A549 (cell line): Measurements from ENCODE around the gene D2HGDH. TPM values are rescaled to one million over a fixed set of nuclear protein-coding genes. Genes with fewer than 3 reads are reported as not detected.
"Not testable (repeated sequence)": the region's sequence is repeated elsewhere in the genome, so short reads cannot be mapped to it uniquely, and the experiment has no call there.

Experiments used
- ATAC-seq, 2 experiments: fragments of 200-7000 bp in 1 of 2; fragments of >200 bp in 1 of 2; cut with Nextera tagmentation in 1 of 2; cut with Tn5 transposase in 1 of 2; 3 replicates each; pipeline versions ENCODE4 v1.8.0 to v1.9.1; 2018 to 2020; ENCODE audit warnings: mild to moderate bottlenecking in 1 of 2, moderate library complexity in 1 of 2
- CTCF ChIA-PET: fragments of 300-600 bp; sonication (Branson Sonifier 250); formaldehyde crosslinking; extraction: SDS; loops from one replicate; lab custom pipeline; 2021; ENCODE audit warnings: antibody characterized with exemption, inconsistent platforms; lab: Yijun Ruan, JAX
- POLR2A ChIA-PET: fragments of 350-600 bp; formaldehyde crosslinking; extraction: SDS; loops from one replicate; lab custom pipeline; 2021; ENCODE audit warnings: antibody characterized with exemption, inconsistent platforms; lab: Yijun Ruan, JAX
- DNase-seq, 2 experiments: peaks; one replicate each; pipeline versions ENCODE4 v3.0.0 to v3.0.0-alpha.2; 2011 to 2016; ENCODE audit warnings: low read depth in 1 of 2, low spot score in 1 of 2
- FAIRE-seq: peaks from 2 replicates; lab custom pipeline; 2011; peaks lifted over from hg19 to GRCh38; lab: Jason Lieb, UNC
- H3K27ac ChIP-seq, 2 experiments: fragments of >200 bp; sonication (Bioruptor Twin); formaldehyde crosslinking; 3 replicates each; pipeline ENCODE4 v1.5.1; 2016 to 2017
- H3K4me1 ChIP-seq: fragments of >200 bp; sonication (Bioruptor Twin); formaldehyde crosslinking; 3 replicates; pipeline ENCODE4 v1.6.1; 2016
- H3K4me2 ChIP-seq: fragments of >200 bp; sonication (Bioruptor Twin); formaldehyde crosslinking; 3 replicates; pipeline ENCODE4 v1.6.1; 2016
- H3K4me3 ChIP-seq: fragments of >200 bp; sonication (Bioruptor Twin); formaldehyde crosslinking; 3 replicates; pipeline ENCODE4 v1.5.1; 2016
- H3K9me3 ChIP-seq: fragments of >200 bp; sonication (Bioruptor Twin); formaldehyde crosslinking; 3 replicates; pipeline ENCODE4 v1.6.1; 2016
- ATOH8 ChIP-seq: fragments of 250-450 bp; sonication (Bioruptor Pico); IDR thresholded peaks from 2 replicates; pipeline ENCODE4 v1.5.0; 2020; ENCODE audit warnings: low read depth, mild to moderate bottlenecking, moderate library complexity
- CBX2 ChIP-seq: fragments of 200-600 bp; sonication (generic); IDR thresholded peaks from 2 replicates; pipeline ENCODE4 v1.6.1; 2016; ENCODE audit warnings: low read depth, mild to moderate bottlenecking, borderline replicate concordance
- CBX8 ChIP-seq: fragments of 200-600 bp; sonication (generic); IDR thresholded peaks from 2 replicates; pipeline ENCODE4 v1.6.1; 2016
- CHD4 ChIP-seq: fragments of 200-600 bp; sonication (generic); IDR thresholded peaks from 2 replicates; pipeline ENCODE4 v1.6.1; 2016; ENCODE audit warnings: antibody characterized with exemption, mild to moderate bottlenecking, borderline replicate concordance
- E2F6 ChIP-seq: IDR thresholded peaks from 2 replicates; pipeline ENCODE4 v1.6.1; 2012; ENCODE audit warnings: low read depth, borderline replicate concordance
- EHF ChIP-seq: fragments of 250-450 bp; sonication (Bioruptor Pico); IDR thresholded peaks from 2 replicates; pipeline ENCODE4 v1.5.0; 2020; ENCODE audit warnings: mild to moderate bottlenecking
- EHMT2 ChIP-seq: fragments of 200-600 bp; sonication (generic); IDR thresholded peaks from 2 replicates; pipeline ENCODE4 v1.6.1; 2016; ENCODE audit warnings: antibody characterized with exemption, low read depth, mild to moderate bottlenecking, moderate library complexity
- EP300 ChIP-seq, 2 experiments: fragments of >200 bp; sonication (Bioruptor Twin); formaldehyde crosslinking; IDR thresholded peaks; 2 replicates in 1 of 2; 3 replicates in 1 of 2; pipeline ENCODE4 v1.6.1; 2016 to 2017
- FOSL2 ChIP-seq, 2 experiments: fragments of 450-650 bp in 1 of 2; fragments of >200 bp in 1 of 2; sonication (Bioruptor Twin) in 1 of 2; formaldehyde crosslinking; IDR thresholded peaks; 2 replicates each; pipeline versions ENCODE4 v1.5.0 to v1.6.1; 2016 to 2020; ENCODE audit warnings: mild to moderate bottlenecking in 1 of 2, moderate library complexity in 1 of 2
- HDAC2 ChIP-seq: fragments of 200-600 bp; sonication (generic); IDR thresholded peaks from 2 replicates; pipeline ENCODE4 v1.6.1; 2016
- HOXB5 ChIP-seq: fragments of 250-450 bp; sonication (Bioruptor Pico); IDR thresholded peaks from 2 replicates; pipeline ENCODE4 v1.5.0; 2020; ENCODE audit warnings: mild to moderate bottlenecking, moderate library complexity
- MYC ChIP-seq: IDR thresholded peaks from 2 replicates; pipeline ENCODE4 v1.6.1; 2012; ENCODE audit warnings: mild to moderate bottlenecking, inconsistent platforms, low read length, improper control_type of control experiment, borderline replicate concordance
- NR3C1 ChIP-seq: fragments of >200 bp; sonication (Bioruptor Twin); formaldehyde crosslinking; IDR thresholded peaks from 3 replicates; pipeline ENCODE4 v1.6.1; 2017
- PBX3 ChIP-seq: IDR thresholded peaks from 2 replicates; pipeline ENCODE4 v1.6.1; 2012
- RARB ChIP-seq: fragments of 250-450 bp; sonication (Bioruptor Pico); IDR thresholded peaks from 2 replicates; pipeline ENCODE4 v1.8.0; 2021; ENCODE audit warnings: mild to moderate bottlenecking, moderate library complexity
- REST ChIP-seq: fragments of 200-600 bp; sonication (generic); IDR thresholded peaks from 2 replicates; pipeline ENCODE4 v1.6.1; 2016; ENCODE audit warnings: antibody characterized with exemption, mild to moderate bottlenecking, moderate library complexity
- TFCP2L1 ChIP-seq: fragments of 250-450 bp; sonication (Bioruptor Pico); IDR thresholded peaks from 2 replicates; pipeline ENCODE4 v1.5.0; 2021; ENCODE audit warnings: mild to moderate bottlenecking
- USF2 ChIP-seq: fragments of 450-650 bp; IDR thresholded peaks from 2 replicates; pipeline ENCODE4 v1.6.1; 2014; ENCODE audit warnings: antibody characterized with exemption
- ZFP36 ChIP-seq: fragments of 450-650 bp; IDR thresholded peaks from 2 replicates; pipeline ENCODE4 v1.6.1; 2014; ENCODE audit warnings: borderline replicate concordance; ENCODE audit not compliant: partially characterized antibody
- WGBS: methylation state at CpG from one replicate; pipeline ENCODE4 v1.1.6; 2017; ENCODE audit errors: missing lambda C conversion rate; 5-methylcytosine and 5-hydroxymethylcytosine counted together
- polyA plus RNA-seq, 4 experiments: library from polyadenylated mRNA; depleted of rRNA in 3 of 4; stranded (reverse); fragments of >200 nt; fragmentation: RNase III in 1 of 4; extraction: RNeasy Plus Mini Kit Qiagen cat#74134 plus additional on column Dnase treatment in 1 of 4; gene quantifications; 2 replicates in 3 of 4; 3 replicates in 1 of 4; pipeline ENCODE4 v1.2.3, GENCODE V29; 2011 to 2017

D2HGDH gene
- polyA plus RNA-seq, 2 of the 4 experiments (the other 2 are of a cell fraction), result 6.5 to 18.5 TPM

- DNase-seq (no peak), FAIRE-seq (no peak), ATAC-seq (no peak)
- Histone ChIP-seq H3K4me3 (no peak overlapping the region), H3K9me3 (peaks cover 2% of the 10 kb centered on the region; the same call in 1 of the 3 replicates), H3K4me1 (no peaks in the 10 kb centered on the region; the same call in 2 of the 3 replicates), H3K27ac (no peak overlapping the region), H3K4me2 (no peak overlapping the region)
- WGBS, result 89% methylated on average over 4 of the region's 4 CpGs
- TF ChIP-seq NR3C1 (no peak), PBX3 (no peak), CHD4 (no peak), ATOH8 (CRISPR knock-in tag) (no peak)
- CTCF ChIA-PET, result interaction anchor here (0.6 kb wide), 1 partner anchor 52 kb away, joined by 3 read pairs; no protein-coding TSS in a partner anchor
- POLR2A ChIA-PET, result no interaction called here
These were observed 53.7 kb downstream of the D2HGDH start for GRCh38 chr2:241788135-241788534.

- Histone ChIP-seq H3K4me1 (no peaks in the 10 kb centered on the region; the same call in 2 of the 3 replicates), H3K9me3 (no peaks in the 10 kb centered on the region), H3K4me2 (no peak overlapping the region)
- TF ChIP-seq HOXB5 (CRISPR knock-in tag) (no peak), USF2 (no peak), EHMT2 (no peak), REST (no peak), ZFP36 (no peak), E2F6 (no peak), TFCP2L1 (CRISPR knock-in tag) (no peak), FOSL2 (IDR thresholded peaks at IDR 0.05) (no peak), FOSL2 (CRISPR knock-in tag; IDR thresholded peaks at IDR 0.05) (no peak), NR3C1 (no peak), MYC (no peak), CHD4 (no peak), CBX2 (no peak), CBX8 (no peak), HDAC2 (no peak), RARB (CRISPR knock-in tag) (no peak), EP300 (IDR thresholded peaks at IDR 0.05) (no peak), EHF (CRISPR knock-in tag) (no peak)
- TF ChIP-seq, all 56 proteins: peak for 0
- WGBS, result 15% methylated on average over 3 of the region's 3 CpGs
- no peak for ATAC-seq
- POLR2A ChIA-PET, result no interaction called here
- H3K27ac ChIP-seq, result no peak overlapping the region
- CTCF ChIA-PET, result no interaction called here
- DNase-seq, result no peak
- no peak overlapping the region for H3K4me3 ChIP-seq
- no peak for FAIRE-seq
These were observed 54.1 kb downstream of the D2HGDH start for GRCh38 chr2:241788572-241788971.

- DNase-seq, POLR2A ChIA-PET: not testable (repeated sequence)
These were observed 57.0 kb downstream of the D2HGDH start for GRCh38 chr2:241791385-241791784.

More at GRCh38 chr2:241791385-241791784, 57.0 kb downstream of the D2HGDH start:
- CTCF ChIA-PET, result interaction anchor here (1.4 kb wide), 1 partner anchor 26 kb away, joined by 4 read pairs; no protein-coding TSS in a partner anchor
- WGBS, result 10% methylated on average over 3 of the region's 3 CpGs
- not testable (repeated sequence) for H3K4me1 ChIP-seq, H3K27ac ChIP-seq, ATAC-seq, H3K9me3 ChIP-seq, H3K4me2 ChIP-seq, FAIRE-seq, H3K4me3 ChIP-seq
